Measurements from ENCODE around the gene TRIM44.
"Not testable (repeated sequence)": the region's sequence is repeated elsewhere in the genome, so short reads cannot be mapped to it uniquely, and the experiment has no call there.

The TRIM44 gene

GRCh38 chr11:35826006-35826405, 163.4 kb downstream of the TRIM44 start:
- in situ Hi-C loops (cut with MboI; ENCODE audit: low pct_unique_long_range_greater_than_20kb, low sequenced_read_pairs) = loop anchor here (25.0 kb wide), 2 partner anchors 111 to 436 kb away; partner anchors contain the start of gene LDLRAD3
- DNase-seq = no peak

GRCh38 chr11:35826949-35827348, 164.4 kb downstream of the TRIM44 start:
- DNase-seq = no peak
- in situ Hi-C loops (cut with MboI; ENCODE audit: low pct_unique_long_range_greater_than_20kb, low sequenced_read_pairs) = loop anchor here (25.0 kb wide), 2 partner anchors 110 to 435 kb away; partner anchors contain the start of gene LDLRAD3

GRCh38 chr11:35836205-35836604, 173.6 kb downstream of the TRIM44 start:
- in situ Hi-C loops (cut with MboI; ENCODE audit: low pct_unique_long_range_greater_than_20kb, low sequenced_read_pairs) = loop anchor here (25.0 kb wide), 2 partner anchors 101 to 426 kb away; partner anchors contain the start of gene LDLRAD3

GRCh38 chr11:35838071-35838470, 175.5 kb downstream of the TRIM44 start:
- in situ Hi-C loops (cut with MboI; ENCODE audit: low pct_unique_long_range_greater_than_20kb, low sequenced_read_pairs) = loop anchor here (25.0 kb wide), 2 partner anchors 99 to 424 kb away; partner anchors contain the start of gene LDLRAD3
- DNase-seq = no peak

More at GRCh38 chr11:35836205-35836604, 173.6 kb downstream of the TRIM44 start:
- no peak for DNase-seq

GRCh38 chr11:35838697-35839367, 176.3 kb downstream of the TRIM44 start:
- DNase-seq = not testable (repeated sequence)
- in situ Hi-C loops (cut with MboI; ENCODE audit: low pct_unique_long_range_greater_than_20kb, low sequenced_read_pairs) = loop anchor here (25.0 kb wide), 2 partner anchors 98 to 423 kb away; partner anchors contain the start of gene LDLRAD3

GRCh38 chr11:35839368-35840161, 177.0 kb downstream of the TRIM44 start:
- in situ Hi-C loops (cut with MboI; ENCODE audit: low pct_unique_long_range_greater_than_20kb, low sequenced_read_pairs) = loop anchor here (25.0 kb wide), 2 partner anchors 98 to 423 kb away; partner anchors contain the start of gene LDLRAD3
- no peak for DNase-seq

GRCh38 chr11:35841733-35842132, 179.2 kb downstream of the TRIM44 start:
- in situ Hi-C loops (cut with MboI; ENCODE audit: low pct_unique_long_range_greater_than_20kb, low sequenced_read_pairs) = loop anchor here (25.0 kb wide), 2 partner anchors 96 to 421 kb away; partner anchors contain the start of gene LDLRAD3
- DNase-seq = no peak

GRCh38 chr11:35842958-35843357, 180.4 kb downstream of the TRIM44 start:
- DNase-seq = no peak
- in situ Hi-C loops (cut with MboI; ENCODE audit: low pct_unique_long_range_greater_than_20kb, low sequenced_read_pairs) = loop anchor here (25.0 kb wide), 2 partner anchors 94 to 419 kb away; partner anchors contain the start of gene LDLRAD3

GRCh38 chr11:35844579-35844978, 182.0 kb downstream of the TRIM44 start:
- in situ Hi-C loops (cut with MboI; ENCODE audit: low pct_unique_long_range_greater_than_20kb, low sequenced_read_pairs) = loop anchor here (25.0 kb wide), 2 partner anchors 93 to 418 kb away; partner anchors contain the start of gene LDLRAD3
- DNase-seq = no peak

GRCh38 chr11:35845860-35846259, 183.3 kb downstream of the TRIM44 start:
- no peak for DNase-seq
- in situ Hi-C loops (cut with MboI; ENCODE audit: low pct_unique_long_range_greater_than_20kb, low sequenced_read_pairs) = loop anchor here (25.0 kb wide), 2 partner anchors 91 to 416 kb away; partner anchors contain the start of gene LDLRAD3

GRCh38 chr11:35846874-35847273, 184.3 kb downstream of the TRIM44 start:
- in situ Hi-C loops (cut with MboI; ENCODE audit: low pct_unique_long_range_greater_than_20kb, low sequenced_read_pairs) = loop anchor here (25.0 kb wide), 2 partner anchors 90 to 415 kb away; partner anchors contain the start of gene LDLRAD3
- DNase-seq = no peak

- in situ Hi-C loops (cut with MboI; ENCODE audit: low pct_unique_long_range_greater_than_20kb, low sequenced_read_pairs) = loop anchor here (25.0 kb wide), 2 partner anchors 90 to 415 kb away; partner anchors contain the start of gene LDLRAD3
- DNase-seq = no peak
Observed at GRCh38 chr11:35847473-35847872, 184.9 kb downstream of the TRIM44 start.

GRCh38 chr11:35848616-35849015, 186.0 kb downstream of the TRIM44 start:
- in situ Hi-C loops (cut with MboI; ENCODE audit: low pct_unique_long_range_greater_than_20kb, low sequenced_read_pairs) = loop anchor here (25.0 kb wide), 2 partner anchors 89 to 414 kb away; partner anchors contain the start of gene LDLRAD3
- no peak for DNase-seq

GRCh38 chr11:35850191-35850590, 187.6 kb downstream of the TRIM44 start:
- in situ Hi-C loops (cut with MboI; ENCODE audit: low pct_unique_long_range_greater_than_20kb, low sequenced_read_pairs) = no loop called here

GRCh38 chr11:35851342-35851741, 188.8 kb downstream of the TRIM44 start:
- no peak for DNase-seq
- in situ Hi-C loops (cut with MboI; ENCODE audit: low pct_unique_long_range_greater_than_20kb, low sequenced_read_pairs) = no loop called here

More at GRCh38 chr11:35850191-35850590, 187.6 kb downstream of the TRIM44 start:
- DNase-seq = no peak

GRCh38 chr11:35852056-35852455, 189.5 kb downstream of the TRIM44 start:
- in situ Hi-C loops (cut with MboI; ENCODE audit: low pct_unique_long_range_greater_than_20kb, low sequenced_read_pairs) = no loop called here
- DNase-seq = peak; percentile 12

- no peak for DNase-seq
- in situ Hi-C loops (cut with MboI; ENCODE audit: low pct_unique_long_range_greater_than_20kb, low sequenced_read_pairs) = no loop called here
Observed at GRCh38 chr11:35853971-35854370, 191.4 kb downstream of the TRIM44 start.

- no peak for DNase-seq
- in situ Hi-C loops (cut with MboI; ENCODE audit: low pct_unique_long_range_greater_than_20kb, low sequenced_read_pairs) = no loop called here
Observed at GRCh38 chr11:35855671-35856070, 193.1 kb downstream of the TRIM44 start.

GRCh38 chr11:35856259-35856658, 193.7 kb downstream of the TRIM44 start:
- DNase-seq = no peak
- in situ Hi-C loops (cut with MboI; ENCODE audit: low pct_unique_long_range_greater_than_20kb, low sequenced_read_pairs) = no loop called here

Measured in KBM-7 (cell line).